ENCODE data around the gene PCDHGC4. TPM values are rescaled to one million over a fixed set of nuclear protein-coding genes. Genes with fewer than 3 reads are reported as not detected.

PCDHGC4 gene
- total RNA-seq, 1 experiment from 2014 or later, result 0.12 TPM

DNA sequence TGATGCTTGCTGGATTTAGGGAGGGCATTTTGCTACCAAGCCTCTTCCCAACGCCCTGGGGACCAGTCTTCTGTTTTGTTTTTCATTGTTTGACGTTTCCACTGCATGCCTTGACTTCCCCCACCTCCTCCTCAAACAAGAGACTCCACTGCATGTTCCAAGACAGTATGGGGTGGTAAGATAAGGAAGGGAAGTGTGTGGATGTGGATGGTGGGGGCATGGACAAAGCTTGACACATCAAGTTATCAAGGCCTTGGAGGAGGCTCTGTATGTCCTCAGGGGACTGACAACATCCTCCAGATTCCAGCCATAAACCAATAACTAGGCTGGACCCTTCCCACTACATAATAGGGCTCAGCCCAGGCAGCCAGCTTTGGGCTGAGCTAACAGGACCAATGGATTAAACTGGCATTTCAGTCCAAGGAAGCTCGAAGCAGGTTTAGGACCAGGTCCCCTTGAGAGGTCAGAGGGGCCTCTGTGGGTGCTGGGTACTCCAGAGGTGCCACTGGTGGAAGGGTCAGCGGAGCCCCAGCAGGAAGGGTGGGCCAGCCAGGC, 27.0 kb downstream of the PCDHGC4 start:
- no peak for DNase-seq (ENCODE audit: extremely low read depth, low read depth)

DNA sequence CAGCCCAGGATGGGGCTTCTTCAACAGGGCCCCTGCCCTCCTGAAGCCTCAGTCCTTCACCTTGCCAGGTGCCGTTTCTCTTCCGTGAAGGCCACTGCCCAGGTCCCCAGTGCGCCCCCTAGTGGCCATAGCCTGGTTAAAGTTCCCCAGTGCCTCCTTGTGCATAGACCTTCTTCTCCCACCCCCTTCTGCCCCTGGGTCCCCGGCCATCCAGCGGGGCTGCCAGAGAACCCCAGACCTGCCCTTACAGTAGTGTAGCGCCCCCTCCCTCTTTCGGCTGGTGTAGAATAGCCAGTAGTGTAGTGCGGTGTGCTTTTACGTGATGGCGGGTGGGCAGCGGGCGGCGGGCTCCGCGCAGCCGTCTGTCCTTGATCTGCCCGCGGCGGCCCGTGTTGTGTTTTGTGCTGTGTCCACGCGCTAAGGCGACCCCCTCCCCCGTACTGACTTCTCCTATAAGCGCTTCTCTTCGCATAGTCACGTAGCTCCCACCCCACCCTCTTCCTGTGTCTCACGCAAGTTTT, 27.6 kb downstream of the PCDHGC4 start:
- peak; percentile 34 for DNase-seq (ENCODE audit: extremely low read depth, low read depth)

DNA sequence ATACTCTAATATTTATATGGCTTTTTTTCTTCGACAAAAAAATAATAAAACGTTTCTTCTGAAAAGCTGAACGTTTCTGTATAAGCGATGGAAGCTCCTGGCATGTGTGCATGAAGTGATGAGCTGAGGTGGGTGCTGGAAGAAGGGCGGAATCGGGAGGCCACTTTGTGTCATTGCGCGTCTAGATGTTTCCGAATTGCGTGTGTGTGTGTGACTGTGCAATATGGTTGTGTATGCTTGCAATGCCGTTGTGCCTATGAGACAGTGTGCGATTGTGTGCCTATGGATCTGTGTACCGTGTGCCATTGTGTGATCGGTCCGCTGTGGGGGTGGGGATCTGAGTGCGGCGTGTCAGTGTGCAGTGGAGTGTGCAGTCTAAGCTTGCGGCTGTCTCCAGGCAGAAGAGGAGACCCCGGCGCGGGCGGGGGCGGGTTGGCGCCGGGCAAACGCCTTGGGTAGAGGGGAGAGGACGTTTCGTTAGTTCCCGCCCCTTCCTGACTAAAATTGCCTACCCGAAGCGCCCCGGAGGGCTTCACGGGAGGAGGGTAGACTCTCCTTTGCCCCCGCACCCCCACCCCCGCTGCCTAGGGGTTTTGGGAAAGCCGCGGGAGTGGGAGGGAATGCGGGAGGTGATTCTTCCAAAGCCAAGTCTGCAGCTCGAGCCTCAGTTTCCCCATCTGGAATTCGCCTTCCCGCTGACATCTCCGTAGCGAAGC, 28.2 kb downstream of the PCDHGC4 start:
- no peak for DNase-seq (ENCODE audit: extremely low read depth, low read depth)

DNA sequence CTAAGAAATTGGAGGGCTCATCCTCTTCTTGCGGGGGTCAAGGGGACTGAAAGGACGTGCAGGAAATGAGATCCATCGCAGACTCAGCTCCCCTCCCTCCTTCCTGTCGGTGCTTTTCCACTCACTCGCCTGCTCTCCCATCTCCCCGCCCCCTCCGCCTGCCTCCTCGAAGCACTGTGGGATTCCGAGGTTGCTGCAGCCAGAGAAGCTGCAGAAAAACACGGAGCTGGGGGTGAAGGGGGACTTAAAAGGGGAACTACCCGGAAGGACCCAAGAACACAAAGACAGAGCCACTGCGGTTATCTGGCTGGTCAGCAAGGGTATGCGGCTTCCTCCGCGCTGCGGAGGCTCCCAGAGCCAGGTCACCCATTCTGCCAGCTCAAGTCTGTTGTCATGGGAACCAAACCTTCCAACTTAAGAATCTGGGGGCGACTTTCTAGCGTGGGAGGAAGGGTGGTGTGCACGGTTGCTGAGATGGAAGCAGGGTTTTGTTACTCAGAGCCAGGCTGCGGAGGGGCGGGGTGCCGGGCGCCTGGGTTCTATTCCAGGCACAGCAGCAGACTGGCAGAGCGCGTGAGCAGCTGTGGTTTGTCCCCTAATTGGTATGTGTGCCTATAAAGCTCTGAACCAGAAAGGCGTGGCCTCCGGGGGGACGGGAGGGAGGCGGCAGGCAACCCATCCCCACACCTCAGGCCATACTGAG, 28.9 kb downstream of the PCDHGC4 start:
- DNase-seq (ENCODE audit: extremely low read depth, low read depth), result no peak

DNA sequence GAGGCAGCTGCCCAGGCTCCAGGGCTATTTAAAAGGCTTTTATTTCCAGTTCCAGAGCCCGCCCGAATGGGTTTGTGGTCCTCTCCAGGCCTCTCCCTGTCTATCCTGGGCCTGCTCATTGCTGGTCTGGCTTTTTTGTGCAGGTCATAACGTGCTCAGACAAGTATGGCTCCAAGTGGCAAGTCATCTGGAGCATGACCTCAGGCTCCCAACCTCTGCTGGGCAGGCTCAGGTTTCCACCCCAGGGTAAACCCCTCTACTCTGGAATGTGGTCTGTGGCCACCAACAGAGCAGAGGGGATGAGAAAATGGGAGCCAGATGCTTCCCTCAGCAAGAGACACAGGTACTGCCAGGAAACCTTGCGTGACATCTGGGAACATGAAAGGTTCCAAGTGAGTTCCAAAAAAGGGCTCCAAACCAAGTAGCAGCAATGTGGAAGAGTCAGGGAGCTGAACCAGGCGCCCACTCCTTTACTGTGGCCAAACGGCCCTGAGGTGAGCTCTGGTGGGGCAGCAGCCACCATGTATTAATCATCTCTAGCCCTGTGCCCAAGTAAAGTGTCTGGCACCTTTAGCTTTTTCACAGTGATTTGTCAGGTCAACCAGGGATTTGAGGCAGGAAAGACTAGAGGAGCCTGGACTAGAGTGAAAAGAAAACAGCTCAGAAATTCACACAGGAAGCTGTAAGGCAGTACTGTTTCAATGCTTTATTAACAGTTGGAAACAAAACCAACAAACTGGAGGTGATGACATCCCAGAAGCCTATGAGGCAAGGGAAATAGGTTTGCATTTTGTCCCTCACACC, 29.7 kb downstream of the PCDHGC4 start:
- peak; percentile 40 for DNase-seq (ENCODE audit: extremely low read depth, low read depth)

DNA sequence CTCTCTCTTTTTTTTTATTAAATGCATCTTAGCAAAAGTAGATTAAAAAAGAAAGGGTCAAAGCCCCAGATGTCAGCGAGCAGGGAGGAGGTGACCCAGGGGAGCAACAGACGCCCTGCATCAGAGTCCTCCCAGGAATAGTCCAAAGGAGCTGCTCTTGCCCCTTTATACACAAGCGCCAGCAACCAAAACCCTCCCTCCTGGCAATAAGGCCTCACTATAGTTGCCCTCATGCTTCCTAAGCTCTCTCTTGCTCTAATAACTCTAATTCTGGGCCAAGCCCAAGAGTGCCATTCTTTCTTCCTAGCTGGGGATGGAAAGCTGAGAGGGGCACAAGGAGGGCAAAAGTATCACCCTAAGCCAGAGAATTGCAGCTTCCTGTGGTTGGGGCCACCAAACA, 30.3 kb downstream of the PCDHGC4 start:
- no peak for DNase-seq (ENCODE audit: extremely low read depth, low read depth)

DNA sequence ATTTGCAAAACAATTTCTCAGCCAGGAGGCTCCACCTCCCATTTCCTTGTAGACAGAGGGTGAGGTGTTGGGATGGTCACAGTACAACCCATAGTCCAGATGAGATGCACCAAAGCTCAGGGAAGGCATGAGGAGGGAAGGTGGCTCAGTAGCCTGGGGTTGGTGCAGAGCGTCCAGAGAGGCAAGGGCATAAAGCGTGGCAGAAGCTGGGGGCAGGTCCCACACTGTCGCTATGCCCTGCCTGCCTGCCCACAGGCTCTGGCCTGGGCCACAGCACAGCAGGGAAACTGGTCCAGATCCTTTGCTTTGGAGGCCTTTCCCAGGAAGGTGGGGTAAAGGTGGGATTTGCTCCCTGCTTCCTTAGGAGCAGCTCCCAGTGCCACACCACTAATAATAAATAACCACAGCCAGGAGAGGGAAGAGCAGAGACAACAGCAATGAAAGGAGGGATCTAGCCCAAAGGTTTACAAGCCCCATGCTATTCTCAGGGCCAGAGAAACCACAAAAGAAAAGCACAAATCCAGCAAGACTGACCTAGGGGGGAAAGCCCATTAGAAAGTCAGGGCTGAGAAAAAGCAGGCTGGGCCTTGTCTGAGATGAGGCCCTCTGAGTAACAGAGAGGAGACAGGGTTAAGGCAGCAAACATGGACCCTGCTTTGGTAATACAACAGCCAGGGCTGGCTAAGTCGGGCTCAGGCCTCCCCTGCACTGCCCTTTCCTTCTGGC, 31.3 kb downstream of the PCDHGC4 start:
- DNase-seq (ENCODE audit: extremely low read depth, low read depth), result no peak

DNA sequence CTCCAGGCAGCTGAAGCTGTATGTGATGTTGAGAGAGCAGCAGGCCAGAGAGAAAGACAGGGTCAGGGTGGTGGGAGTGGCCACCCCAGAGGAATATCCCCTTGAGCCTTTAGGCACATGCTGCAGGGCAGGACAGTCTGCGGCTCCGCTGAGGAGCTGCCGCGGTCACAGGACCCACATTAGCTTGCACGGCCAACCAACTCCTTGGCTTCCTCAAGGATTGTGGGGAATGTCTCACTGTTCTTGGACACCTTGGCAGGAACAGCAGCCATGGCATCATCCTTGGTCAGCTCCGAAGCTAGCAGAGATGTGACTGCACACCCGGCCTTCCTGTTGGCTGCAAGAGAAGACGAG, 31.8 kb downstream of the PCDHGC4 start:
- no peak for DNase-seq (ENCODE audit: extremely low read depth, low read depth)

DNA sequence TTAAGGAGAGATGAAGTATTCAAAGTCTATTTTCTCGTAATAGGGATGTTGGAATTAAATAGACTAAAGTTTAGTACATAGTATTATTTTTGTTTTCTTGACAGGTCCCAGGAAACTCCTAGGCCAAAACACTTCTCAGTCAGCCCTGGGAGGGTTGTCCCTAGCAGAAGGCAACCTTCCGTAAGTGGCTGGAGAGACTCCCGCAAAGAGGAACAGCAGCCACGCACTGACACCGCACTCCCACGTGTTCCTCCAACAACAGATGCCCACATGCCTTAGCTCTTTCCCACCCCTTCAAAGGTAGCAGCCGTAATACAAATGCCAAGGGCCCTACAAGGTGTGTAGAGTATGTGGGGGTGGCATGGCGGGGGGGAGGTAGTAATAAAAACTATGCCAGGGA, 32.5 kb downstream of the PCDHGC4 start:
- no peak for DNase-seq (ENCODE audit: extremely low read depth, low read depth)

DNA sequence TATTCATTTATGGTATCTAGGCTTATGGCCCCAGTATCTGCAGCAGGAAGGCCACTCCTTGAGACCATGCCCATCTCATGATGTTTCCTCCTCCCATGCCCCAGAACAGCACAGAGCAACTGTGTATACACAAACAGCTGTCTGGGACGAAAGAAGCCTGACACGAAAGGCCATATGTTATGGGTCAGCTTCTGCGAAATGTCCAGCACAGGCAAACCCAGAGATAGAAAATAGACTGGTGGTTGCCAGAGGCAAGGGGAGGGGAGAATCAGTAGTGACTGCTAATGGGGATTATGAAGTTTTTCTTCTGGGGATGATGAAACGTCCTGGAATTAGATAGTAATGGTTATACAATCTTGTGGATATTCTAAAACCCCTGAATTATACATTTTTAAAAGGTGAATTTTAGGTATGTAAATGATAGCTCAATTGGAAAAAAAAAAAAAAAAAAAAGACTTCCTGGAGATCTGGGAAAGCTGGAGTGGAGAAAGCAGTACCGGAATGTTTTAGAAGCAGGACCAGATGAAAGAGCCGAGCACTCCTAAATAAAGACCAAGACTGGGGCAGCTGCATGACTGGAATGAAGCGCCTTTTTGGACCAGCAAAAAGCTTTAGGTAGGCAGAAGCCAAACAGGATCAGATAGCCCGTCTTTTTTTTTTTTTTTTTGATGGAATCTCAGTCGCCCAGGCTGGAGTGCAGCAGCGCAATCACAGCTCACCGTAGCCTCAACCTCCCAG, 33.2 kb downstream of the PCDHGC4 start:
- DNase-seq (ENCODE audit: extremely low read depth, low read depth), result no peak

DNA sequence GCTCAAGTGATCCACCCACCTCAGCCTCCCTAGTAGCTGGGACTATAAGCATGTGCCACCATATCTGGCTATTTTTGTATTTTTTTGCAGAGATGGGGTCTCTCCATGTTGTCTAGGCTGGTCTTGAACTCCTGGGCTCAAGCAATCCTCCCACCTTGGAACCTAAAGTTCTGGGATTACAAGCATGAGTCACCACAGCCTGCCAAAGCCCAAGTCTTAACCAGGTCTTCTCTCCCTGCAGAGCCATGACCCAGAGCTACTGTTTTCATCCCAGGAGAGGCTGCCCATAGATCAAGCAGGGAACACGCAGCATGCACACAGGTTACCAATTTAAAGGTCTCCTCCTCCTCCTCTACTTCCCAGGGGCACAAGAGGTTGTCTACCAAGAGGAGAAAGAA, 33.8 kb downstream of the PCDHGC4 start:
- no peak for DNase-seq (ENCODE audit: extremely low read depth, low read depth)

DNA sequence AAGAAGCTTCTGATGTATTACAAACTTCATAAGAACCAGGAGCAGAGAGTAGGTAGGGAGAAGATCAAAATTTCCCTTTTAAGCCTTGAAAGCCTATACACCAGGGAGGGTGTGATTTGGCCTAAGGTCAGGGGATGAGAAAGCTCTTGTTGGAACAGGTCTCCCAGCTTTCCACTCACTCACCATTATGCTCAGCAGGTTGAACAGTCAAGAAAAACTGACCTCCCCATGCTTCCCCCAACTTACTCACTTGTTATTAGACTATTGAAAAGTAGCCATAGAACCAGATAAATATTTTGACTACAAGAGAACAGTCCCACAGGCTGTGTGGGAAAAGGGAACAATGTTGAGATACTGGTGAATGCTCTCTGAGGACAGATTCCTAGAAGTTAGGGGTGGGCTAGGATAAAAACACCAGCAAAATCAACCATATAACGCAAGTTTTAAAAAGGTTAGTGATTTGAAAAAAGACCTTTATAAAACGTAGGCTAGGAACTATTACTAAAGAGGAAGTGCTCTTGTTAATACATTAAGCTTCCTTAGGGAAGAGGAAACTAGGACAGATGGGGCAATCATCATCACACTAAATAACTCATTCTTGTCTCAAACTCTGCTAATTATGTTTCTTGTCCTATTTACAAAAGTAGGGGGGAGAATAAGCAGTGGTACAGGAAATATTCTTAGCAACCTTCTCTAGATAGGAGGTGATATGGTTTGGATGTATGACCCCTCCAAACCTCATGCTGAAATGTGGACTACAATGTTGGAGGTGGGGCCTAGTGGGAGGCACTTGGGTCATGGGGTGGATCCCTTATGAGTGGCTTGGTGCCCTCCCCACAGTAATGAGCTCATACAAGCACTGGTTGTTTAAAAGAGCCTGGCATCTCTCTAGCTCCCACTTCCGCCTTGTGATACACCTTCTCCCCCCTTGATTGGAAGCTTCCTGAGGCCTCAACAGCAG, 35.1 kb downstream of the PCDHGC4 start:
- DNase-seq (ENCODE audit: extremely low read depth, low read depth), result no peak

DNA sequence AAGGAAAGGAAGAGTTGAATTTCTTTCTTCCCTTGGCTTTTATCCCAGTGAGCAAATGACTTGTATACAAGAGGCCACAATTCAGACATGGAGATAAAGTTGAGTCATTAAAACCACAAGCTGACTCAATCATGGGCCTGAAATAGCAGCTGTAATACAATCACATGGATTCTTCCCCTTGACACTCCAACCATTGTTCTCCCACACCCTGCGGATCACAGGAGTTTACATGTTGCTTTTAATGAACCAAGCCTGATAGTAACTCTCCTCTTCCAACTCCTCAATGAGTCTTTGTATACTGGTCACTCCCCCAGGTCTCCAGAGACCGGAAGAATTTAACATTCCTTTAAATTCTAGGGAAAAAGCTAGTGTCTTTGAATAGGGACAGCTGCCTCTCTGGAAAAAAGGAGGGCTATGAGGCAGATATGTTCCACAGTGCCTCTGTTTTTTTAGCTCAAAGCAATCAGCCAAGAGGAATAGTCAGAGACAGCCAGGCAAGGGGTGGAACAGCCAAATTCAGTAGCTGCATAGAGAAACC, 36.5 kb downstream of the PCDHGC4 start:
- DNase-seq (ENCODE audit: extremely low read depth, low read depth), result peak; percentile 86

DNA sequence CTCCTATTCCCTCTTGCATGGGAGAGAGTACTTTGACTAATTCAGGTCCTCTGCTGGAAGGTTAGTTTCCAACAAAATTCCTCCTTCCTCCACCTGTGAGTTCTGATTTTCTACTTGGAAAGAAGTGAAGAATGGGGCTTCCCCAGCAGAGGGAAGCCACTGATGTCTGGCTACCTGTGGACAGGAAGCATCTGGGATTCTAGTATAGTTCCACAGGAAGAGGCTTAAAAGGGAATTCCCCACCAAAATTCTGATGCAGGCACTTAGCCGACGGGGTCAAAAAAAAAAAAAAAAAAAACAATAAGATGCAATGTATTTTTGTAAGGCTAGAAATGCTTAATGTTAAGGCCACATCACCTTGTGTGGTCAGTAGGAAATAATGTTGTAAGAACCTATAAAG, 37.5 kb downstream of the PCDHGC4 start:
- DNase-seq (ENCODE audit: extremely low read depth, low read depth), result no peak

DNA sequence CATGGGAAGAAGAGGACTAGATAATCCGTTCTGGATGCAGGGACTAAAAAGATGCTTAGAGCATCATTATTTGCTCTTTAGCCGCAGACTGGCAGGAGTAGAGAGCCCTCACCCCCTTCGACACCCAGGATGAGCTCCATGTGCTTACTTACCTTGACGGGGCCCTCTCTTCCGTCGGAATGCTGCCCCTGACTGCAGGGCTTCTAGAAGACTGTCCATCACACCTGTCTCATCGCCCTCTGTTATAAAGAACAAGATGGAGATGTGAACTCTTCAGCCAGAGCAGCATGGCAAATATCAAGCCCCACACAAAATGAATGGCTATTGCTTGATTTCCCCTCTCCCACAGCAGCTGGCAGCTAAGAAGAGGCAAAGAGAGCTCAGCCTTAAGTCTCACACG, 39.2 kb downstream of the PCDHGC4 start:
- DNase-seq (ENCODE audit: extremely low read depth, low read depth), result no peak

DNA sequence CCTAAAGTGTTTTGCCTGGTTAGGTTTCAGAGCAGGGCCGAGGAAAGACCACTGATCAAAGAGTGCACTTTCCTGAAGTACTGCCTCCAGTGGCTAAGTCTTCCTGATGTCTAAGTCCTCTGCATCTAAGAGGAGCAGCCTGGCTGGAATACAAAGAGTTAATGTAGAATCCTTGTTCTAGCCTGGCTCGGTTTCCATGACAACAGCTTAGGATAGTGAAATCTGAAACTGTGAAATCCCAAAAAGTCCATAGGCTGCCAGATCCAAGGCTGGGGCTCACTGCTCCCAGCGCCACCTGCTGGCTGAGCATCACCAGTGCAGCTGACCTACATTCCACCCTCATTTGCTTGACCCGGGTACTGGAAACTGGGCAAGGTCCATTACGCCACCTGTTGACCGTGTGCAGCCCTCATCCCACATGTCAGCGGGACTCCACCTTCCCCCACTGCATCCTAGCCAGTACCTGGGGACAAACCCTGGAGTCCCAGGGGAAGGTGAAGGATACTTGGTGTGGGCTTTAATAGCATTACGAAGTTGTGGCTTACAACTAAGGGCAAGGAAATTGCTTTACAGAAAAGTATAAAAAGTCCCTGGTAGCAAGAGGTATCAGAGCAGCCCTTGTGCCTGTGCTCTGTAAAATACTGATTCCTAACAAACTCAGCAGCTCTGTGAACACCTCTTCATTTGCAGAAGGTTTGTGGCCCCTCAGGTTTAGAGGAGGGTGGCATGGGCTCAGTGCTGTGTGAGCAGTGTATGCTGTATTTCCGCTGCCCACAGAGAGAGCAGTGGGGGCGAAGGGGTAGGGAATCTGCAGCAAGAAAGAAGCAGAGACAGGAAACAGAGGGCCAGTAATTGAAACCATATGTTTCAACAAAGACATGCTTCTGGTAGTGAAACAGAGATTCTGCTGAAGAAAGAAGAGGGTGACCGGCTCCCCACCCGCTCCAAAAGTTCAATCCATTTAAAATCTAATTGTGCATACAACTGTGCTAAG, 40.1 kb downstream of the PCDHGC4 start:
- peak; percentile 89 for DNase-seq (ENCODE audit: extremely low read depth, low read depth)

DNA sequence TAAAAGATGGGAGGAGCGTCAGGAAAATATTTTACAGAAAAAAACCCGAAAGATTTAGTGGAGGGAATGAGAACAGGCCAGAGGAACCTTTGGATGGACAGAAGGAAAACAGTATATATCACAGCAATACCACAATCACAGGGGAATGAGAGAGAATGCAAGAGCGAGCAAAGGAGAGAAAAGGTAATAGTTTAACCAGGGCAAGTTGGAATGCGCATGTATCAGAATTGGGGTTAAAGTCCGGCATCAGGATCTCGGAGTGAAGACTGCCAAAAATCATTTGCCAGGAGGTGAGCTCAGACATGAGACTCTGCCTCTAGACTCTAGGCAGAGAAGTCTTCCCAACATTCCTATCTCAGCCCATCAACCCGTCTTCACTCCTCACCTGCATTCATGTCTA, 40.8 kb downstream of the PCDHGC4 start:
- no peak for DNase-seq (ENCODE audit: extremely low read depth, low read depth)

All from NCI-H460 (cell line).